Tibial nerve (tissue), 4 donors: ENCODE measurements around the gene PFKFB2. TPM values are rescaled to one million over a fixed set of nuclear protein-coding genes. Genes with fewer than 3 reads are reported as not detected.
"Not testable (repeated sequence)": the region's sequence is repeated elsewhere in the genome, so short reads cannot be mapped to it uniquely, and the experiment has no call there.

ENCODE experiments used
- DNase-seq, 2 donors: peaks; one replicate each; pipeline ENCODE4 v3.0.0-alpha.2; 2019; ENCODE audit warnings: low spot score in 2 of 2
- H3K27ac ChIP-seq, 4 donors: fragments of 200-600 bp; sonication (generic) in 3 of 4; one replicate each; pipeline ENCODE4 v1.5.1; 2017 to 2019; ENCODE audit warnings: mild to moderate bottlenecking in 1 of 4
- H3K27me3 ChIP-seq, 2 donors: fragments of 200-600 bp; sonication (generic) in 1 of 2; one replicate each; pipeline versions ENCODE4 v1.5.1 to v1.6.0; 2017 to 2019
- H3K36me3 ChIP-seq, 3 donors: fragments of 200-600 bp; sonication (generic); one replicate each; pipeline ENCODE4 v1.5.1; 2018 to 2019
- H3K4me1 ChIP-seq, 4 donors: fragments of 200-600 bp; sonication (generic) in 3 of 4; one replicate each; pipeline ENCODE4 v1.5.1; 2017 to 2019
- H3K4me3 ChIP-seq, 4 donors: fragments of 200-600 bp; sonication (generic) in 3 of 4; one replicate each; pipeline ENCODE4 v1.5.1; 2017 to 2019; ENCODE audit warnings: mild to moderate bottlenecking in 1 of 4, moderate library complexity in 1 of 4
- H3K9me3 ChIP-seq, 4 donors: fragments of 200-600 bp; sonication (generic) in 3 of 4; one replicate each; pipeline ENCODE4 v1.5.1; 2017 to 2019
- CTCF ChIP-seq, 5 experiments: fragments of 200-600 bp in 3 of 5; fragments of 450-650 bp in 2 of 5; sonication (generic) in 3 of 5; IDR thresholded peaks; one replicate each; pipeline ENCODE4 v1.5.1; 2016 to 2019; ENCODE audit warnings: antibody characterized with exemption in 5 of 5, mild to moderate bottlenecking in 3 of 5, moderate library complexity in 2 of 5
- EP300 ChIP-seq, 2 donors: sonication (generic); formaldehyde crosslinking; IDR thresholded peaks; one replicate each; pipeline ENCODE4 v1.6.1; 2017; ENCODE audit warnings: antibody characterized with exemption in 2 of 2, mild to moderate bottlenecking in 1 of 2
- POLR2A ChIP-seq, 2 donors: fragments of 450-650 bp; IDR thresholded peaks; one replicate each; pipeline ENCODE4 v1.6.1; 2017; ENCODE audit warnings: antibody characterized with exemption in 2 of 2, mild to moderate bottlenecking in 2 of 2, moderate library complexity in 2 of 2
- WGBS, 2 donors: methylation state at CpG; one replicate each; pipeline ENCODE4 v1.1.5; 2018; 5-methylcytosine and 5-hydroxymethylcytosine counted together
- total RNA-seq, 4 donors: library from RNA; depleted of rRNA; stranded (reverse); fragments of >200 nt; gene quantifications; one replicate each; pipeline ENCODE4 v1.1.0, GENCODE V29; 2016

The PFKFB2 gene
- total RNA-seq, 4 donors from 2014 or later, result 6.5 to 9.8 (median 8.6) TPM

DNA sequence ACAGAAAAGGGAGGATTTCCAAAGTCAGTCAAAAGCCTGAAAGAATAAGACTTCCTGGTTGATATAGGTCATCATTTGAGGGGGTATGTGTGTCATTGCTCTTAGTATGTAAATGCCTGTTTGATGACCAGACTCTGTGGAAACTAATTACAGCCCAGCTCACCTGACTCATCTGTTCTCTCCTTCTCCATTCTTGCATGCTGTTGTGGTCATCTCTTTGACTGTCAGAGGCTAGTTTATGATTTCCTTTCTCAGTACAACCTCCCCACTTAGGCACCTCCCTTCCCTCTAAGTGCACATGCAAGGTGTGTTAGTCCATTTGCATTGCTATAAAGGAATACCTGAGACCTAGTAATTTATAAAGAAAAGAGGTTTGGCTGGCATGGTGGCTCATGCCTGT lies 18.1 kb upstream of the PFKFB2 start:
- TF ChIP-seq POLR2A (IDR thresholded peaks at IDR 0.05) (no peak), CTCF (IDR thresholded peaks at IDR 0.05) (no peak), EP300 (IDR thresholded peaks at IDR 0.05) (no peak)
- DNase-seq, result no peak
- peaks cover 0 to 5% of the 10 kb centered on the region in 2 donors for H3K27me3 ChIP-seq
- H3K36me3 ChIP-seq, result no peaks in the 10 kb centered on the region
- H3K27ac ChIP-seq, result no peak overlapping the region
- H3K4me3 ChIP-seq, result no peak overlapping the region
- no peaks in the 10 kb centered on the region for H3K9me3 ChIP-seq
- peaks cover 0 to 5% (median 0%) of the 10 kb centered on the region in 4 donors for H3K4me1 ChIP-seq

GRCh38 chr1:207035877-207036551 lies 17.1 kb upstream of the PFKFB2 start:
- Histone ChIP-seq H3K4me1 (peaks cover 0 to 13% (median 0%) of the 10 kb centered on the region in 4 donors), H3K9me3 (no peaks in the 10 kb centered on the region), H3K4me3 (no peak overlapping the region), H3K27me3 (peaks cover 0 to 5% of the 10 kb centered on the region in 2 donors), H3K27ac (no peak overlapping the region), H3K36me3 (no peaks in the 10 kb centered on the region)
- no peak for DNase-seq
- 78 to 85% methylated on average over 4 of the region's 4 CpGs for WGBS, 2 donors
- TF ChIP-seq EP300 (IDR thresholded peaks at IDR 0.05) (no peak), POLR2A (IDR thresholded peaks at IDR 0.05) (no peak)

DNA sequence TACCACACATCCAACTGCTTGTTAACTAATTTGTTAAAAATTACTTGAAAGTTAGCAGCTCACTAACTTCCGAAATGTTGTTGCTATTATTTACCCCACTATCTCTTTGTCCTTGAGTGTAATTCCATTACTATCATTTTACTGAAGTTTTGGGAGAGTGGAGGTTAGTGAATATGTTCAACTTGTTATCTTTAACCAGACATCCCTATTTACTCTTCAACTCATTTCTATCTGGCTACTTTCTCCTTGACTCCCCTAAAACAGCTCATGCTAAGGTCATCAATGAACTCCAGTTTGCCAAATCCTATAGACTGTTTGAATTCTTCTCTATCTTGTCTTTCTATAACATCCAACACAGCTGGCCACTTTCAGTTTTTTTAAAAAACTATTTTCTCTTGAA lies 16.2 kb upstream of the PFKFB2 start:
- Histone ChIP-seq H3K9me3 (no peaks in the 10 kb centered on the region), H3K4me1 (peaks cover 0 to 13% (median 0%) of the 10 kb centered on the region in 4 donors), H3K27me3 (peaks cover 0 to 2% of the 10 kb centered on the region in 2 donors), H3K4me3 (no peak overlapping the region), H3K27ac (no peak overlapping the region), H3K36me3 (no peaks in the 10 kb centered on the region)
- no peak for DNase-seq
- WGBS, 2 donors, result 100% methylated on average over 1 of the region's 1 CpG
- TF ChIP-seq EP300 (IDR thresholded peaks at IDR 0.05) (no peak), CTCF (IDR thresholded peaks at IDR 0.05) (no peak), POLR2A (IDR thresholded peaks at IDR 0.05) (no peak)

DNA sequence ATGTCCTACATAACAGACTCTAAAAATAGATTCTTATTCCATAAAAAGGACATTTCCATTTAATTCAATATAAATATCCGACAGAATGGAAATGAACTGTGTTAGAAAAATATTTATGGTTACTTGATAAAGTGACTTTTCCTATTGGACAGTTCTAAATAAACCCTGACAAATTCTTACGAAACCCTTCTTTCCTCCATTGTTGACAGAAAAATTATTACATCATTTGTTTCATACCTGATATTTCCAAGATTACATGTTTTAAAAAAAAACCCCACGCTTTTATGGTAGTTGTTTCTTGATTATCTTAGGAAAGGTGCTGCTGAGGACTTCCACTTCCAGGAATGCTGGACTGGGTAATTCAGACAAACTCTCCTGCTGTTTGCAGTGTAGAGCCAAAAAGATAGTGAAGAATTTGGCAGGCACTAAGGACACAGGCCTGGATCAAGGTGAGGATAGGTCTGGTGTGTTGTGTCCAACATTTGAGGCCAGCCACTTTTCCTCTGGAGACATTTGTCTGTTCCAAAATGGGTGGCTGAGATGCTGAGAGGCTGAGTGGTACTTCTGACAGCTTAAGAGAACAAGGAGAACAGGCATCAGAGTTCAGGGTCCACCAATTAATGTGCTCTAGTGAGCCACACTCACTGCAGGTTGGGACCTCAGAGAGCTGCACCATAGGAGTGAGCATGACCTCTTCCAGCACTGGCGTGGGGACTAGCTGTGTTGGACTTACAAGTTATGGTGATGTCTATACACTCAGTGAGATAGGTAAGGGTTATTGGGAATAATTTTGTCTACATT lies 13.5 kb upstream of the PFKFB2 start:
- 91 to 92% methylated on average over 4 of the region's 4 CpGs for WGBS, 2 donors

DNA sequence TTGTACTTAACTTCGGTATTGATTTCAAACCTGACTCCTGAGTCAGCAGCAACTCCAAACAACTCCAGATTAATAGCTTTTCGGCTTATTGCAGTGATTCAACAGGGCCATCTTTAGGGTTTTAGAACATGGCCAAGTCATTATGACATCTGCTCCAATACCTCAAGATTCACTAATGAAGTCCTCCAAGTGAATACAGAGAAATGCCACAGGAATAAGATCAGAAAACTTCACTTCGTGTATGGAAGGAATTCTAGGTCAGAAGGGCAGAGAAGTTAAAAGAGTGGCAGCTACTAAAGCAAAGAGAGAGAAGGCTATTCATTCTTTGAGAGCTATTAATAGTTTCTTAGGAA lies 12.9 kb upstream of the PFKFB2 start:
- Histone ChIP-seq H3K36me3 (no peaks in the 10 kb centered on the region), H3K4me1 (peaks cover 0 to 24% (median 0%) of the 10 kb centered on the region in 4 donors), H3K4me3 (no peak overlapping the region), H3K27ac (no peak overlapping the region), H3K27me3 (no peaks in the 10 kb centered on the region), H3K9me3 (no peaks in the 10 kb centered on the region)
- 41 to 44% methylated on average over 3 of the region's 3 CpGs for WGBS, 2 donors
- no peak for TF ChIP-seq CTCF (IDR thresholded peaks at IDR 0.05)
- TF ChIP-seq POLR2A (IDR thresholded peaks at IDR 0.05), result no peak
- no peak for TF ChIP-seq EP300 (IDR thresholded peaks at IDR 0.05)
- no peak for DNase-seq

More for the DNA sequence above, 13.5 kb upstream of the PFKFB2 start:
- no peak overlapping the region for H3K27ac ChIP-seq
- H3K4me3 ChIP-seq, result no peak overlapping the region
- H3K4me1 ChIP-seq, result peaks cover 0 to 22% (median 0%) of the 10 kb centered on the region in 4 donors
- DNase-seq, result no peak
- no peaks in the 10 kb centered on the region for H3K9me3 ChIP-seq
- TF ChIP-seq CTCF (IDR thresholded peaks at IDR 0.05) (no peak), EP300 (IDR thresholded peaks at IDR 0.05) (no peak), POLR2A (IDR thresholded peaks at IDR 0.05) (no peak)
- no peaks in the 10 kb centered on the region for H3K27me3 ChIP-seq
- no peaks in the 10 kb centered on the region for H3K36me3 ChIP-seq

- H3K4me3 ChIP-seq, H3K36me3 ChIP-seq, DNase-seq, H3K9me3 ChIP-seq, H3K27ac ChIP-seq, H3K27me3 ChIP-seq: not testable (repeated sequence)
- H3K4me1 ChIP-seq, result peaks cover 0 to 36% (median 0%) of the 10 kb centered on the region in 4 donors
- WGBS, 2 donors, result 90 to 98% methylated on average over 2 of the region's 2 CpGs
Measured at GRCh38 chr1:207041397-207041796, 11.7 kb upstream of the PFKFB2 start.
